GM12878 (cell line): Measurements from ENCODE around the gene PIK3R5. TPM values are rescaled to one million over a fixed set of nuclear protein-coding genes. Genes with fewer than 3 reads are reported as not detected.
A peak's percentile ranks its signal among the peaks of the same experiment; 100 is the strongest.

Experiments used
- ATAC-seq: fragments of 200-7000 bp; cut with Tn5 transposase; 3 replicates; pipeline ENCODE4 v1.9.1; 2020; ENCODE audit warnings: mild to moderate bottlenecking, moderate library complexity
- BruUV-seq: library from RNA; stranded (reverse); fragments of 400-500 nt; replicated peaks from 2 replicates; lab custom pipeline; 2021; lab: Mats Ljungman, UMichigan
- CTCF ChIA-PET: fragments of 300-600 bp; sonication (Branson Sonifier 250); formaldehyde crosslinking; extraction: SDS; loops from one replicate; lab custom pipeline; 2021; ENCODE audit warnings: inconsistent platforms; lab: Yijun Ruan, JAX
- POLR2A ChIA-PET: fragments of 350-600 bp; formaldehyde crosslinking; extraction: SDS; loops from one replicate; lab custom pipeline; 2021; ENCODE audit warnings: inconsistent platforms; lab: Charles Lee
- RAD21 ChIA-PET: fragments of 300-600 bp; sonication (Branson Sonifier 250); formaldehyde crosslinking; loops from one replicate; lab custom pipeline; 2023; ENCODE audit warnings: antibody characterized with exemption; ENCODE audit not compliant: unreplicated experiment; lab: Charles Lee
- SMC1A ChIA-PET: fragments of 300-600 bp; sonication (Branson Sonifier 250); formaldehyde crosslinking; loops from one replicate; lab custom pipeline; 2023; ENCODE audit not compliant: unreplicated experiment, uncharacterized antibody; lab: Charles Lee
- DNase-seq: peaks from one replicate; pipeline ENCODE4 v3.0.0-alpha.2; 2011; ENCODE audit warnings: low read depth, low spot score
- FAIRE-seq: peaks from 3 replicates; lab custom pipeline; 2011; peaks lifted over from hg19 to GRCh38; lab: Jason Lieb, UNC
- H2AFZ ChIP-seq: 2 replicates; pipeline ENCODE4 v1.6.0; 2011; ENCODE audit warnings: low read depth, low read length, control low read depth; ENCODE audit not compliant: control insufficient read depth
- H3K27ac ChIP-seq: 2 replicates; pipeline ENCODE4 v1.5.1; 2011; ENCODE audit warnings: control low read depth; ENCODE audit not compliant: control insufficient read depth, insufficient read depth
- H3K27me3 ChIP-seq, 2 experiments: replicated peaks in 1 of 2; 2 replicates each; pipeline versions ENCODE4 v1.6.0 to v1.6.1; 2011; ENCODE audit warnings: low read length in 1 of 2; ENCODE audit not compliant: control insufficient read depth in 2 of 2, insufficient read depth in 2 of 2
- H3K36me3 ChIP-seq, 2 experiments: 2 replicates each; pipeline ENCODE4 v1.5.1; 2011; ENCODE audit warnings: low read length in 1 of 2; ENCODE audit not compliant: control insufficient read depth in 2 of 2, insufficient read depth in 2 of 2
- H3K4me1 ChIP-seq: 2 replicates; pipeline ENCODE4 v1.6.1; 2011; ENCODE audit warnings: mild to moderate bottlenecking, low read length, moderate library complexity, mixed read lengths; ENCODE audit not compliant: control insufficient read depth, insufficient read depth
- H3K4me2 ChIP-seq: 2 replicates; pipeline ENCODE4 v1.6.0; 2011; ENCODE audit warnings: control low read depth; ENCODE audit not compliant: control insufficient read depth, insufficient read depth
- H3K4me3 ChIP-seq: fragments of 200-600 bp; sonication (generic); 2 replicates; pipeline ENCODE4 v1.5.1; 2016
- H3K79me2 ChIP-seq: 2 replicates; pipeline ENCODE4 v1.6.0; 2011; ENCODE audit warnings: low read length; ENCODE audit not compliant: control insufficient read depth, insufficient read depth
- H3K9ac ChIP-seq: 2 replicates; pipeline ENCODE4 v1.8.0; 2011; ENCODE audit warnings: low read length, control low read depth, mixed read lengths; ENCODE audit not compliant: control insufficient read depth, insufficient read depth
- H3K9me3 ChIP-seq: replicated peaks from 3 replicates; pipeline ENCODE4 v1.5.1; 2011; ENCODE audit warnings: mild to moderate bottlenecking, low read length; ENCODE audit not compliant: control insufficient read depth, insufficient read depth
- H4K20me1 ChIP-seq: 2 replicates; pipeline ENCODE4 v1.6.0; 2011; ENCODE audit not compliant: control insufficient read depth, insufficient read depth
- KDM1A ChIP-seq: fragments of 200-600 bp; sonication (generic); IDR thresholded peaks from 2 replicates; pipeline ENCODE4 v1.6.1; 2016; ENCODE audit warnings: borderline replicate concordance
- NBN ChIP-seq: fragments of 450-650 bp; IDR thresholded peaks from 2 replicates; pipeline ENCODE4 v1.6.1; 2016
- SIN3A ChIP-seq: IDR thresholded peaks from 2 replicates; pipeline ENCODE4 v1.6.1; 2012; ENCODE audit warnings: low read depth, low read length, improper control_type of control experiment
- SKIL ChIP-seq: fragments of 450-650 bp; IDR thresholded peaks from 2 replicates; pipeline ENCODE4 v1.6.1; 2017; ENCODE audit warnings: mild to moderate bottlenecking, low read depth, inconsistent platforms; ENCODE audit not compliant: poor library complexity, severe bottlenecking
- SMAD5 ChIP-seq: IDR thresholded peaks from 2 replicates; pipeline ENCODE4 v1.6.1; 2016; ENCODE audit warnings: antibody characterized with exemption, low read depth
- SMARCA5 ChIP-seq: fragments of 450-650 bp; IDR thresholded peaks from 2 replicates; pipeline ENCODE4 v1.6.1; 2017; ENCODE audit warnings: mild to moderate bottlenecking
- ZNF217 ChIP-seq: fragments of 450-650 bp; IDR thresholded peaks from 2 replicates; pipeline ENCODE4 v1.6.1; 2017; ENCODE audit warnings: antibody characterized with exemption, mild to moderate bottlenecking
- WGBS: methylation state at CpG from one replicate; pipeline ENCODE4 v1.1.6; 2016; ENCODE audit warnings: low lambda C conversion rate; ENCODE audit not compliant: insufficient replicate concordance, insufficient coverage; ENCODE audit errors: missing lambda C conversion rate; 5-methylcytosine and 5-hydroxymethylcytosine counted together
- in situ Hi-C: fragments of 300-500 bp; cut with MboI; formaldehyde crosslinking; loops from 9 replicates; pipeline ENCODE4 v1.14.3; 2018; ENCODE audit warnings: mixed read lengths
- intact Hi-C: fragments of 100-400 bp; cut with micrococcal nuclease; formaldehyde crosslinking; loops from one replicate; pipeline ENCODE4 v1.14.2; 2022; ENCODE audit not compliant: unreplicated experiment
- polyA plus RNA-seq, 11 experiments: library from polyadenylated mRNA; depleted of rRNA in 4 of 11; unstranded in 6 of 11; stranded (reverse) in 5 of 11; fragments of >200 nt; fragmentation: Nextera tagmentation in 4 of 11; fragmentation: Illumina TruSeq in 1 of 11; extraction: Ambion mirVana in 4 of 11; extraction: Trizol in 1 of 11; gene quantifications; 1 replicate in 1 of 11; 2 replicates in 10 of 11; pipeline versions ENCODE4 v1.2.1 to v1.2.3, GENCODE V29; 2011 to 2016; ENCODE audit warnings: inconsistent platforms in 2 of 11, missing spikeins in 2 of 11, low read depth in 1 of 11
- total RNA-seq, 4 experiments: library from RNA; depleted of rRNA in 3 of 4; stranded (reverse); fragments of >200 nt in 3 of 4; fragmentation: Illumina TruSeq in 1 of 4; extraction: Trizol in 1 of 4; gene quantifications; 2 replicates each; pipeline versions ENCODE4 v1.2.1 to v1.2.3, GENCODE V29; 2013 to 2021
- TF ChIP-seq, protein P1 (sequence below): fragments of 450-650 bp; IDR thresholded peaks from 2 replicates; pipeline ENCODE4 v1.6.1; 2017; ENCODE audit warnings: mild to moderate bottlenecking, moderate library complexity

The PIK3R5 gene
- total and polyA plus RNA-seq, 10 of the 15 experiments (the other 5 are each of a cell fraction or from before 2014, with no cell fraction given): 9.5 to 50.8 (median 35.5) TPM

DNA sequence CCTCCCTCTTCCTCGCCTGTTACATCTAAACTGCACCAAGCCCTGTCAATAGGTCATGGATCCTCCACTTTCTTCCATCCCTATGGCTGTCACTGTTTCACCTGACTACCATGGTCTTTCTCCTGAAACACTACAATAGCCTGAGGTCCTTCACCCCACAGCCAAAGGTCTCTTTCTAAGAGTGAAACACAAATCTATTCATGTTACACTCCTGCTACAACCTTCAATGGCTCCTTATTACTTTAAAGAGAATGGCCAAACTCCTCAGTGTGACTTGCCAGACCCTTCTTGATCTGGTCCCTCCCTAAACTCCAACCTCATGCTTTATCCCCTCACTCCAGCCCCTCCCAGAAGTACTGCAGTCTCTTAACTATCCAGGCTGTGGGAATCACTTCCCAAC, 97.4 kb downstream of the PIK3R5 start:
- Histone ChIP-seq H3K27me3 (no peaks in the 10 kb centered on the region), H3K27ac (peak overlapping the region; percentile 88), H3K4me2 (peak overlapping the region; percentile 81), H3K79me2 (peaks cover 53% of the 10 kb centered on the region), H3K36me3 (peaks cover 0 to 6% of the 10 kb centered on the region in 2 experiments; a peak in 2 of 4 replicates), H2AFZ (no peak overlapping the region), H3K9me3 (no peaks in the 10 kb centered on the region; the same call in 2 of the 3 replicates), H3K9ac (peak overlapping the region; percentile 92; the same call in 1 of the 2 replicates), H3K4me3 (peak overlapping the region; percentile 99)
- no peak for ATAC-seq
- DNase-seq: no peak
- RAD21 ChIA-PET: interaction anchor here (0.9 to 7.2 kb wide), 15 partner anchors 8 to 134 kb away, joined by 3 to 115 read pairs (median 5); no protein-coding TSS in a partner anchor
- no peak for FAIRE-seq
- in situ Hi-C loops: no loop called here
- WGBS: 55% methylated on average over 1 of the region's 1 CpG
- POLR2A ChIA-PET: interaction anchor here (0.7 to 4.7 kb wide), 17 partner anchors 8 to 96 kb away, joined by 3 to 45 read pairs (median 6); no protein-coding TSS in a partner anchor
- intact Hi-C loops: no loop called here
- CTCF ChIA-PET: interaction anchor here (0.7 to 7.9 kb wide), 13 partner anchors 8 to 130 kb away, joined by 3 to 100 read pairs (median 3); no protein-coding TSS in a partner anchor
- SMC1A ChIA-PET: interaction anchor here (0.7 to 10.6 kb wide), 20 partner anchors 9 to 130 kb away, joined by 3 to 132 read pairs (median 4); no protein-coding TSS in a partner anchor
- BruUV-seq: TSS peak; percentile 59
- TF ChIP-seq ZNF217 (peak; percentile 76; the same call in 1 of the 2 replicates), KDM1A (0 out of 2 replicates have a peak, but pooled peaks have one; percentile 64), SIN3A (no peak), SMARCA5 (peak; percentile 16; the same call in 1 of the 2 replicates)
- TF ChIP-seq, all 136 proteins: peak for 3
- Histone ChIP-seq H3K4me1 (peaks cover 28% of the 10 kb centered on the region), H4K20me1 (no peaks in the 10 kb centered on the region)

- in situ Hi-C loops: no loop called here
- Histone ChIP-seq H3K4me2 (peak within 1 kb of the TSS; percentile 81), H3K27ac (peak within 1 kb of the TSS; percentile 88), H3K79me2 (peaks cover 59% of the 10 kb centered on the region), H3K4me3 (peak within 1 kb of the TSS; percentile 99), H2AFZ (peak within 1 kb of the TSS; percentile 47), H3K9me3 (no peaks in the 10 kb centered on the region; the same call in 2 of the 3 replicates), H3K27me3 (no peaks in the 10 kb centered on the region), H3K9ac (peak within 1 kb of the TSS; percentile 92), H3K4me1 (peaks cover 25% of the 10 kb centered on the region), H3K36me3 (peaks cover under 1 to 9% of the 10 kb centered on the region in 2 experiments; a peak in 3 of 4 replicates), H4K20me1 (no peaks in the 10 kb centered on the region)
- POLR2A ChIA-PET: interaction anchor here (0.7 to 3.1 kb wide), 14 partner anchors 9 to 96 kb away, joined by 3 to 45 read pairs (median 6); no protein-coding TSS in a partner anchor
- peak; percentile 68 for FAIRE-seq
- CTCF ChIA-PET: interaction anchor here (0.7 to 7.9 kb wide), 12 partner anchors 9 to 130 kb away, joined by 3 to 100 read pairs (median 3); no protein-coding TSS in a partner anchor
- SMC1A ChIA-PET: interaction anchor here (0.7 to 10.6 kb wide), 19 partner anchors 9 to 430 kb away, joined by 3 to 132 read pairs (median 4); no protein-coding TSS in a partner anchor
- RAD21 ChIA-PET: interaction anchor here (0.7 to 7.2 kb wide), 14 partner anchors 8 to 135 kb away, joined by 3 to 115 read pairs (median 5); no protein-coding TSS in a partner anchor
- 0% methylated on average over 12 of the region's 12 CpGs for WGBS
- no peak for DNase-seq
- no TSS peak for BruUV-seq
- ATAC-seq: peak; percentile 65
- intact Hi-C loops: loop anchor here (1.0 kb wide), 1 partner anchor 9 kb away; no protein-coding TSS in a partner anchor
- TF ChIP-seq, protein P1, sequence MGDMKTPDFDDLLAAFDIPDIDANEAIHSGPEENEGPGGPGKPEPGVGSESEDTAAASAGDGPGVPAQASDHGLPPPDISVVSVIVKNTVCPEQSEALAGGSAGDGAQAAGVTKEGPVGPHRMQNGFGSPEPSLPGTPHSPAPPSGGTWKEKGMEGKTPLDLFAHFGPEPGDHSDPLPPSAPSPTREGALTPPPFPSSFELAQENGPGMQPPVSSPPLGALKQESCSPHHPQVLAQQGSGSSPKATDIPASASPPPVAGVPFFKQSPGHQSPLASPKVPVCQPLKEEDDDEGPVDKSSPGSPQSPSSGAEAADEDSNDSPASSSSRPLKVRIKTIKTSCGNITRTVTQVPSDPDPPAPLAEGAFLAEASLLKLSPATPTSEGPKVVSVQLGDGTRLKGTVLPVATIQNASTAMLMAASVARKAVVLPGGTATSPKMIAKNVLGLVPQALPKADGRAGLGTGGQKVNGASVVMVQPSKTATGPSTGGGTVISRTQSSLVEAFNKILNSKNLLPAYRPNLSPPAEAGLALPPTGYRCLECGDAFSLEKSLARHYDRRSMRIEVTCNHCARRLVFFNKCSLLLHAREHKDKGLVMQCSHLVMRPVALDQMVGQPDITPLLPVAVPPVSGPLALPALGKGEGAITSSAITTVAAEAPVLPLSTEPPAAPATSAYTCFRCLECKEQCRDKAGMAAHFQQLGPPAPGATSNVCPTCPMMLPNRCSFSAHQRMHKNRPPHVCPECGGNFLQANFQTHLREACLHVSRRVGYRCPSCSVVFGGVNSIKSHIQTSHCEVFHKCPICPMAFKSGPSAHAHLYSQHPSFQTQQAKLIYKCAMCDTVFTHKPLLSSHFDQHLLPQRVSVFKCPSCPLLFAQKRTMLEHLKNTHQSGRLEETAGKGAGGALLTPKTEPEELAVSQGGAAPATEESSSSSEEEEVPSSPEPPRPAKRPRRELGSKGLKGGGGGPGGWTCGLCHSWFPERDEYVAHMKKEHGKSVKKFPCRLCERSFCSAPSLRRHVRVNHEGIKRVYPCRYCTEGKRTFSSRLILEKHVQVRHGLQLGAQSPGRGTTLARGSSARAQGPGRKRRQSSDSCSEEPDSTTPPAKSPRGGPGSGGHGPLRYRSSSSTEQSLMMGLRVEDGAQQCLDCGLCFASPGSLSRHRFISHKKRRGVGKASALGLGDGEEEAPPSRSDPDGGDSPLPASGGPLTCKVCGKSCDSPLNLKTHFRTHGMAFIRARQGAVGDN: peak; percentile 92
- TF ChIP-seq SMAD5 (peak; percentile 72; the same call in 1 of the 2 replicates), NBN (peak; percentile 29; the same call in 1 of the 2 replicates), SKIL (peak; percentile 36)
These were observed 98.0 kb downstream of the PIK3R5 start, which contains the start of gene PIK3R6 for GRCh38 chr17:8867361-8867981. TSS of gene PIK3R6 (minus strand) at chr17:8867674. CDS start at chr17:8849794, 17,880 bp downstream.
